OCI-LY7 (cell line): ENCODE results near the gene BBLN. TPM values are rescaled to one million over a fixed set of nuclear protein-coding genes. Genes with fewer than 3 reads are reported as not detected.
"Not testable (repeated sequence)": the region's sequence is repeated elsewhere in the genome, so short reads cannot be mapped to it uniquely, and the experiment has no call there.

Experiments used
- BruUV-seq: library from RNA; stranded (reverse); fragments of 400-500 nt; replicated peaks from 2 replicates; lab custom pipeline; 2021; lab: Mats Ljungman, UMichigan
- CTCF ChIA-PET: fragments of 300-600 bp; sonication (Branson Sonifier 250); formaldehyde crosslinking; loops from one replicate; lab custom pipeline; 2022; ENCODE audit warnings: antibody characterized with exemption; ENCODE audit not compliant: unreplicated experiment; lab: Charles Lee
- POLR2A ChIA-PET: fragments of 300-600 bp; sonication (Branson Sonifier 250); formaldehyde crosslinking; loops from one replicate; lab custom pipeline; 2022; ENCODE audit warnings: antibody characterized with exemption; lab: Charles Lee
- DNase-seq: peaks from one replicate; pipeline ENCODE4 v3.0.0-alpha.2; 2015; ENCODE audit warnings: low spot score
- H2AFZ ChIP-seq: fragments of 200-600 bp; sonication (generic), shearing (Covaris generic); 2 replicates; pipeline ENCODE4 v1.6.1; 2014; ENCODE audit warnings: mild to moderate bottlenecking, antibody characterized with exemption, low read length, moderate library complexity
- H3K27ac ChIP-seq: fragments of 200-600 bp; sonication (generic); 2 replicates; pipeline ENCODE4 v1.5.1; 2014; ENCODE audit warnings: mixed run types, low read depth, mild to moderate bottlenecking, moderate library complexity, low read length, inconsistent platforms; ENCODE audit not compliant: poor library complexity, severe bottlenecking
- H3K36me3 ChIP-seq: fragments of 200-600 bp; sonication (generic); 2 replicates; pipeline ENCODE4 v1.6.1; 2014; ENCODE audit warnings: mild to moderate bottlenecking, antibody characterized with exemption, low read length, moderate library complexity, mixed read lengths; ENCODE audit not compliant: insufficient read depth
- H3K4me1 ChIP-seq: fragments of 200-600 bp; sonication (generic); 2 replicates; pipeline ENCODE4 v1.5.1; 2014; ENCODE audit warnings: mild to moderate bottlenecking, low read length; ENCODE audit not compliant: insufficient read depth, poor library complexity, severe bottlenecking
- H3K4me2 ChIP-seq: fragments of 200-600 bp; sonication (generic); 2 replicates; pipeline ENCODE4 v1.6.1; 2014; ENCODE audit warnings: mild to moderate bottlenecking, low read length
- H3K4me3 ChIP-seq: fragments of 200-600 bp; sonication (generic); 2 replicates; pipeline ENCODE4 v1.5.1; 2014; ENCODE audit warnings: mild to moderate bottlenecking, low read depth, low read length; ENCODE audit not compliant: poor library complexity, severe bottlenecking
- H3K79me2 ChIP-seq: fragments of 200-600 bp; sonication (generic); 2 replicates; pipeline ENCODE4 v1.6.1; 2016; ENCODE audit warnings: low read depth, mild to moderate bottlenecking, low read length, moderate library complexity, mixed read lengths; ENCODE audit not compliant: insufficient read depth
- H3K9me2 ChIP-seq: fragments of 200-600 bp; sonication (generic); 2 replicates; pipeline ENCODE4 v1.6.1; 2016; ENCODE audit warnings: mild to moderate bottlenecking, low read length, mixed read lengths; ENCODE audit not compliant: insufficient read depth
- H3K9me3 ChIP-seq: fragments of 200-600 bp; sonication (generic); 2 replicates; pipeline ENCODE4 v1.6.1; 2014; ENCODE audit warnings: mild to moderate bottlenecking, mixed run types, low read length, mixed read lengths
- H4K20me1 ChIP-seq: fragments of 200-600 bp; sonication (generic); 2 replicates; pipeline ENCODE4 v1.6.1; 2014; ENCODE audit warnings: mild to moderate bottlenecking, antibody characterized with exemption, low read length, moderate library complexity, mixed read lengths; ENCODE audit not compliant: insufficient read depth
- EZH2phosphoT487 ChIP-seq: fragments of 200-600 bp; sonication (generic); IDR thresholded peaks from 2 replicates; pipeline ENCODE4 v1.6.1; 2018; ENCODE audit warnings: low read depth, borderline replicate concordance, mild to moderate bottlenecking, mixed run types, antibody characterized with exemption, low read length, moderate library complexity, mixed read lengths
- intact Hi-C: fragments of 100-400 bp; cut with micrococcal nuclease; formaldehyde crosslinking; loops from one replicate; pipeline ENCODE4 v1.10.0; 2022; ENCODE audit not compliant: unreplicated experiment
- total RNA-seq, 2 experiments: library from RNA; depleted of rRNA in 1 of 2; stranded (reverse); fragments of >200 nt in 1 of 2; shearing (Covaris generic) in 1 of 2; gene quantifications; 2 replicates each; pipeline ENCODE4 v1.2.3, GENCODE V29; 2014 to 2022
- TF ChIP-seq, protein P1 (sequence below): fragments of 200-600 bp; sonication (generic); conservative IDR thresholded peaks from 2 replicates; pipeline ENCODE4 v1.5.1; 2014; ENCODE audit warnings: mild to moderate bottlenecking, antibody characterized with exemption, low read length, moderate library complexity, mixed read lengths

BBLN gene
- total RNA-seq, 2 experiments from 2014 or later = 66.9 to 104 TPM

DNA sequence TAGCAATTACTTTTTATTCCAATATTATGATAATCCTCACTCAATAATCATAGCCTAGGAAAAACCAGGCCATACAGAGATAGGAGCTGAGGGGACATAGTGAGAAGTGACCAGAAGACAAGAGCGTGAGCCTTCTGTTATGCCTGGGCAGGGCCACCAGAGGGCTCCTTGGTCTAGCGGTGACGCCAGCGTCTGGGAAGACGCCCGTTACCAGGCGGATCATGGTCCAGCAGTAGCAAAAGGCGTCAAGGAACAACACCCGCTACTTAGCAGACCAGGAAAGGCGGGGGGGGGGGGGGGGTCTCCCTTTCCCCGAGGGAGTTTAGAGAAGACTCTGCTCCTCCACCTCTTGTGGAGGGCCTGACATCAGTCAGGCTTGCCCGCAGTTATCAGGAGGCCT is 21.4 kb downstream of the BBLN start:
- H3K4me1 ChIP-seq, POLR2A ChIA-PET, intact Hi-C loops, H3K79me2 ChIP-seq, CTCF ChIA-PET, H3K9me2 ChIP-seq, H2AFZ ChIP-seq, DNase-seq, BruUV-seq, H4K20me1 ChIP-seq, H3K4me2 ChIP-seq, H3K9me3 ChIP-seq, H3K4me3 ChIP-seq, H3K27ac ChIP-seq: not testable (repeated sequence)
- peaks cover 75% of the 10 kb centered on the region for H3K36me3 ChIP-seq
- TF ChIP-seq, protein P1, sequence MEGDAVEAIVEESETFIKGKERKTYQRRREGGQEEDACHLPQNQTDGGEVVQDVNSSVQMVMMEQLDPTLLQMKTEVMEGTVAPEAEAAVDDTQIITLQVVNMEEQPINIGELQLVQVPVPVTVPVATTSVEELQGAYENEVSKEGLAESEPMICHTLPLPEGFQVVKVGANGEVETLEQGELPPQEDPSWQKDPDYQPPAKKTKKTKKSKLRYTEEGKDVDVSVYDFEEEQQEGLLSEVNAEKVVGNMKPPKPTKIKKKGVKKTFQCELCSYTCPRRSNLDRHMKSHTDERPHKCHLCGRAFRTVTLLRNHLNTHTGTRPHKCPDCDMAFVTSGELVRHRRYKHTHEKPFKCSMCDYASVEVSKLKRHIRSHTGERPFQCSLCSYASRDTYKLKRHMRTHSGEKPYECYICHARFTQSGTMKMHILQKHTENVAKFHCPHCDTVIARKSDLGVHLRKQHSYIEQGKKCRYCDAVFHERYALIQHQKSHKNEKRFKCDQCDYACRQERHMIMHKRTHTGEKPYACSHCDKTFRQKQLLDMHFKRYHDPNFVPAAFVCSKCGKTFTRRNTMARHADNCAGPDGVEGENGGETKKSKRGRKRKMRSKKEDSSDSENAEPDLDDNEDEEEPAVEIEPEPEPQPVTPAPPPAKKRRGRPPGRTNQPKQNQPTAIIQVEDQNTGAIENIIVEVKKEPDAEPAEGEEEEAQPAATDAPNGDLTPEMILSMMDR = peak; percentile 45

DNA sequence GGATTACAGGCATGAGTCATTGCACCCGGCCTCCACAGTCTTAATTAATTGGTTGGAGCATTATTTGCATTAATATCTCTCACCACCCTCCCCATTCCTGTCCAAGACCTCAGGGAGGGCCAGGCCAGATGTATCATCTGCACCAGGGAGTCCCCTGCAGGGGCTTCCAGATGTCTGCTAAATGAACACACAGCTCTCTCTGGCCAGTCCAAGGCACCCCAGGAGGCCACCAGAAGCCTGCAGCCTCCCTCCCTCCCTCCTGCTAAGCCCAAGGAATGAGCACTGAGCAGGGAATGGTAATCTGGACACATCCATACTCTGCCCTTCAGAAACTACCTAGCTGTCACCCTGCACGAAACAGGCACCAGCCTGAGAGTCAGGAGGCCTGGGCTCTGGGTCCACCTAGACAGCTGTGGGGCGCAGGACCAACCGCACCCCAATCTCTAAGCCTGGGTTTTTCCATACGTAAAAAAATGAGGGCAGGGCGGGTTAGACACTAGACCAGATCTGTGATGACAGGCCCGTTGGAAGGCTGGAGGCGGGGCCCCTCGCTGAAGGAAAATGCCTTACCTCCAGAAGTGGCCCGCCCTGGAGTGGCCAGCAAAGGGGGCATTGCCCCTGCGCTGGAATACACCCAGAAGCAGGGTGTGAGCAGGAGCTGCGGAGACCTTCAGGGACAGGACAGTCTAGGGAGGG is 23.0 kb downstream of the BBLN start:
- TF ChIP-seq EZH2phosphoT487 = no peak
- TF ChIP-seq, protein P1 = no peak
- DNase-seq = no peak
- Histone ChIP-seq H3K4me3 (no peak overlapping the region), H3K27ac (no peak overlapping the region), H4K20me1 (no peaks in the 10 kb centered on the region), H3K9me2 (no peaks in the 10 kb centered on the region), H3K79me2 (no peaks in the 10 kb centered on the region), H3K36me3 (peaks cover 72% of the 10 kb centered on the region), H2AFZ (no peak overlapping the region), H3K9me3 (0 out of 2 replicates have a peak, but pooled peaks cover 3% of the 10 kb centered on the region), H3K4me2 (no peak overlapping the region), H3K4me1 (peaks cover 5% of the 10 kb centered on the region)
- no TSS peak for BruUV-seq
- ChIA-PET CTCF (no interaction called here), POLR2A (no interaction called here)
- intact Hi-C loops = no loop called here
